ENCODE measurements around the gene PTPN20.
"Not testable (repeated sequence)": the region's sequence is repeated elsewhere in the genome, so short reads cannot be mapped to it uniquely, and the experiment has no call there.

Gene PTPN20

GRCh38 chr10:46925156-46925555 lies 13.9 kb downstream of the PTPN20 start:
- H3K9me3 ChIP-seq (ENCODE audit: control insufficient read depth, insufficient read depth, low read length); H3K36me3 ChIP-seq (ENCODE audit: insufficient read depth, low read length); H3K9ac ChIP-seq (ENCODE audit: low read depth, low read length); H3K4me1 ChIP-seq (ENCODE audit: insufficient read depth, low read length): not testable (repeated sequence)

- H3K36me3 ChIP-seq (ENCODE audit: insufficient read depth, low read length); H3K9ac ChIP-seq (ENCODE audit: low read depth, low read length); H3K4me1 ChIP-seq (ENCODE audit: insufficient read depth, low read length); H3K9me3 ChIP-seq (ENCODE audit: control insufficient read depth, insufficient read depth, low read length): not testable (repeated sequence)
Observed at GRCh38 chr10:46925853-46926252, 14.6 kb downstream of the PTPN20 start.

GRCh38 chr10:46928810-46929209 lies 17.6 kb downstream of the PTPN20 start:
- H3K4me1 ChIP-seq (ENCODE audit: insufficient read depth, low read length); H3K36me3 ChIP-seq (ENCODE audit: insufficient read depth, low read length); H3K9ac ChIP-seq (ENCODE audit: low read depth, low read length); H3K9me3 ChIP-seq (ENCODE audit: control insufficient read depth, insufficient read depth, low read length): not testable (repeated sequence)

- not testable (repeated sequence) for H3K9ac ChIP-seq (ENCODE audit: low read depth, low read length); H3K9me3 ChIP-seq (ENCODE audit: control insufficient read depth, insufficient read depth, low read length); H3K4me1 ChIP-seq (ENCODE audit: insufficient read depth, low read length); H3K36me3 ChIP-seq (ENCODE audit: insufficient read depth, low read length)
Observed at GRCh38 chr10:46932383-46932782, 21.2 kb downstream of the PTPN20 start.

GRCh38 chr10:46941091-46941490 lies 29.9 kb downstream of the PTPN20 start:
- H3K4me1 ChIP-seq (ENCODE audit: insufficient read depth, low read length); H3K9me3 ChIP-seq (ENCODE audit: control insufficient read depth, insufficient read depth, low read length); H3K9ac ChIP-seq (ENCODE audit: low read depth, low read length); H3K36me3 ChIP-seq (ENCODE audit: insufficient read depth, low read length): not testable (repeated sequence)

- H3K36me3 ChIP-seq (ENCODE audit: insufficient read depth, low read length); H3K4me1 ChIP-seq (ENCODE audit: insufficient read depth, low read length); H3K9me3 ChIP-seq (ENCODE audit: control insufficient read depth, insufficient read depth, low read length); H3K9ac ChIP-seq (ENCODE audit: low read depth, low read length): not testable (repeated sequence)
Observed at GRCh38 chr10:46948687-46949518, 37.7 kb downstream of the PTPN20 start.

- H3K36me3 ChIP-seq (ENCODE audit: insufficient read depth, low read length); H3K4me1 ChIP-seq (ENCODE audit: insufficient read depth, low read length); H3K9ac ChIP-seq (ENCODE audit: low read depth, low read length); H3K9me3 ChIP-seq (ENCODE audit: control insufficient read depth, insufficient read depth, low read length): not testable (repeated sequence)
Observed at GRCh38 chr10:46952540-46952939, 41.3 kb downstream of the PTPN20 start.

GRCh38 chr10:46960742-46961141 lies 49.5 kb downstream of the PTPN20 start:
- not testable (repeated sequence) for H3K4me1 ChIP-seq (ENCODE audit: insufficient read depth, low read length); H3K9ac ChIP-seq (ENCODE audit: low read depth, low read length); H3K36me3 ChIP-seq (ENCODE audit: insufficient read depth, low read length); H3K9me3 ChIP-seq (ENCODE audit: control insufficient read depth, insufficient read depth, low read length)

GRCh38 chr10:46963356-46963755 lies 52.1 kb downstream of the PTPN20 start:
- H3K9ac ChIP-seq (ENCODE audit: low read depth, low read length); H3K4me1 ChIP-seq (ENCODE audit: insufficient read depth, low read length); H3K9me3 ChIP-seq (ENCODE audit: control insufficient read depth, insufficient read depth, low read length); H3K36me3 ChIP-seq (ENCODE audit: insufficient read depth, low read length): not testable (repeated sequence)

GRCh38 chr10:46967013-46967412 lies 55.8 kb downstream of the PTPN20 start:
- H3K4me1 ChIP-seq (ENCODE audit: insufficient read depth, low read length); H3K36me3 ChIP-seq (ENCODE audit: insufficient read depth, low read length); H3K9ac ChIP-seq (ENCODE audit: low read depth, low read length); H3K9me3 ChIP-seq (ENCODE audit: control insufficient read depth, insufficient read depth, low read length): not testable (repeated sequence)

GRCh38 chr10:46980223-46980622 lies 69.0 kb downstream of the PTPN20 start:
- not testable (repeated sequence) for H3K36me3 ChIP-seq (ENCODE audit: insufficient read depth, low read length); H3K4me1 ChIP-seq (ENCODE audit: insufficient read depth, low read length); H3K9me3 ChIP-seq (ENCODE audit: control insufficient read depth, insufficient read depth, low read length); H3K9ac ChIP-seq (ENCODE audit: low read depth, low read length)

GRCh38 chr10:46987233-46987924 lies 76.2 kb downstream of the PTPN20 start:
- not testable (repeated sequence) for H3K9me3 ChIP-seq (ENCODE audit: control insufficient read depth, insufficient read depth, low read length); H3K9ac ChIP-seq (ENCODE audit: low read depth, low read length); H3K4me1 ChIP-seq (ENCODE audit: insufficient read depth, low read length); H3K36me3 ChIP-seq (ENCODE audit: insufficient read depth, low read length)

GRCh38 chr10:46992803-46993561 lies 81.8 kb downstream of the PTPN20 start:
- Histone ChIP-seq H3K9me3 (ENCODE audit: control insufficient read depth, insufficient read depth, low read length) (no peaks in the 10 kb centered on the region), H3K4me1 (ENCODE audit: insufficient read depth, low read length) (no peaks in the 10 kb centered on the region), H3K9ac (ENCODE audit: low read depth, low read length) (no peak overlapping the region), H3K36me3 (ENCODE audit: insufficient read depth, low read length) (no peaks in the 10 kb centered on the region)

GRCh38 chr10:46995234-46995633 lies 84.0 kb downstream of the PTPN20 start:
- H3K9ac ChIP-seq (ENCODE audit: low read depth, low read length), result no peak overlapping the region
- no peaks in the 10 kb centered on the region for H3K36me3 ChIP-seq (ENCODE audit: insufficient read depth, low read length)
- H3K9me3 ChIP-seq (ENCODE audit: control insufficient read depth, insufficient read depth, low read length), result no peaks in the 10 kb centered on the region
- H3K4me1 ChIP-seq (ENCODE audit: insufficient read depth, low read length), result no peaks in the 10 kb centered on the region

GRCh38 chr10:46998192-46998591 lies 87.0 kb downstream of the PTPN20 start:
- Histone ChIP-seq H3K4me1 (ENCODE audit: insufficient read depth, low read length) (no peaks in the 10 kb centered on the region), H3K9me3 (ENCODE audit: control insufficient read depth, insufficient read depth, low read length) (no peaks in the 10 kb centered on the region), H3K9ac (ENCODE audit: low read depth, low read length) (no peak overlapping the region), H3K36me3 (ENCODE audit: insufficient read depth, low read length) (no peaks in the 10 kb centered on the region)
